H1 (cell line): ENCODE measurements around the gene ANKRD26. TPM values are rescaled to one million over a fixed set of nuclear protein-coding genes. Genes with fewer than 3 reads are reported as not detected.

Experiments
- EGR1 ChIP-seq: IDR thresholded peaks from 2 replicates; pipeline ENCODE4 v1.6.1; 2011; ENCODE audit warnings: low read depth, low read length, borderline replicate concordance
- KDM4A ChIP-seq: IDR thresholded peaks from one replicate; pipeline ENCODE4 v1.7.1; 2012; ENCODE audit warnings: low read depth, mild to moderate bottlenecking, moderate library complexity, low read length, inconsistent platforms; ENCODE audit not compliant: severe bottlenecking
- ZNF274 ChIP-seq: IDR thresholded peaks from 2 replicates; pipeline ENCODE4 v1.7.0; 2012; ENCODE audit warnings: low read length, borderline replicate concordance; ENCODE audit errors: extremely low read depth
- polyA plus RNA-seq, 7 experiments: library from polyadenylated mRNA; depleted of rRNA in 3 of 7; stranded (reverse) in 5 of 7; unstranded in 2 of 7; fragments of >200 nt in 5 of 7; fragments of 200-250 nt in 2 of 7; gene quantifications; 1 replicate in 5 of 7; 2 replicates in 1 of 7; 4 replicates in 1 of 7; pipeline versions ENCODE4 v1.2.1 to v1.2.3, GENCODE V29; 2011 to 2013; ENCODE audit warnings: missing spikeins in 2 of 7, mixed read lengths in 2 of 7
- total RNA-seq: library from RNA; stranded (reverse); fragmentation: NEBNext Ultra II Directional; extraction: Animal tissue kit (Norgen Biotek cat#: 25700); gene quantifications from 2 replicates; pipeline ENCODE4 v1.2.1, GENCODE V29; 2021

ANKRD26 gene
- total and polyA plus RNA-seq, 2 of the 8 experiments (the other 6 are each of a cell fraction or from before 2014, with no cell fraction given), result 1.3 to 8.8 TPM

DNA sequence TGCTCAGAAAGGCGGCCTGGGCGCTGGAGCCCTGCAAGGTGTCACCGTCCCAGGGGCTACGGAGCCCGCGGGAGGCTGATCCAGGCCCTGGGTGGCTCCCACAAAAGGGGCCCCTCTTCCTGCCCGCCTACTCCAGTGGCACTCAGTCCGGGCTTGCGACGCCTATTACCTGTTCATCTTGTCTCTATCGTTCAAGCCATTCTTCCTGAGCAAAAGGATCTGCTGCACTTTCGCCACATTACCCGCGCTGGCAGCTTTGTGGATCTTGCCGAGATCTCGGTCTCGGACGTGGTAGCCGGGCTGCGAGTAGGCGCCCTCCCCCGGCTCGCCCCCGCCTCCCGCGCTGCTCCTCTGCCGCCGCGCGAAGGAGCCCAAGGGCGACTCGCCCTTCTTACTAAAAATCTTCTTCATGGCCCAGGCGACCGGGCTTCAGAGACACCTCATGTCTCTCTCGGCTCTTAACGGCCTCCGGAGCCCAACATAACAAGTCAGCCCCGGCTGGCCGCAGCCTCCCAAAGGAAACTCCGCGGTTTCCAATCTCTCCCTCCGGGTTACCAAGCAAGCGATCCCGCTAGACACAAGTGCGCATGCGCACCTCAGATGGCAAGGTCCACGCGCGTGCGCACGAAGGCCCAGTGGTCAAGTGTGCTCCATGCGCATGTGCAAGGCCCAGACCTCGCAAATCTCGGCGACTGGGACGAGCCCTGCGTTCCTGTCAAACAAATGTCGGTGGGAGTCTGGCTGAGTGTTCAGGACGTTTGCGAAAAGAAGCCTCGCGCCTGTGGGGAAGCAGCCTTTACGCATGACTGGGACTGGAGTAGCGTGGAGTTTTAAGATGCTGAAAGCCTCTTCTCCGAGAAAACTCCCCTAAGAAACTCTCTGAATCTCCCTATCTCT lies at the start of gene ANKRD26 (continued):
- TF ChIP-seq KDM4A, result peak; percentile 93
- TF ChIP-seq ZNF274, result no peak
- peak; percentile 32; the same call in 1 of the 2 replicates for TF ChIP-seq EGR1
